Loucy (cell line): ENCODE measurements around the gene HUNK.

Experiments
- H2AFZ ChIP-seq: fragments of 200-600 bp; sonication (generic); 2 replicates; pipeline ENCODE4 v1.6.0; 2016; ENCODE audit warnings: antibody characterized with exemption, mild to moderate bottlenecking, low read length, moderate library complexity
- H3F3A ChIP-seq: fragments of 200-600 bp; 2 replicates; pipeline ENCODE4 v1.6.0; 2016; ENCODE audit warnings: antibody characterized with exemption, low read depth, mild to moderate bottlenecking
- H3K27me3 ChIP-seq: fragments of 200-600 bp; sonication (generic); 2 replicates; pipeline ENCODE4 v1.6.1; 2014; ENCODE audit warnings: low read length, mild to moderate bottlenecking; ENCODE audit not compliant: insufficient read depth, poor library complexity, severe bottlenecking
- H3K36me3 ChIP-seq: fragments of 200-600 bp; sonication (generic); 2 replicates; pipeline ENCODE4 v1.6.1; 2016; ENCODE audit warnings: low read length; ENCODE audit not compliant: insufficient read depth
- H3K4me1 ChIP-seq: fragments of 200-600 bp; sonication (generic); 2 replicates; pipeline ENCODE4 v1.5.1; 2014; ENCODE audit warnings: low read length, mild to moderate bottlenecking; ENCODE audit not compliant: insufficient read depth, poor library complexity, severe bottlenecking
- H3K4me2 ChIP-seq: fragments of 200-600 bp; sonication (generic); 2 replicates; pipeline ENCODE4 v1.6.0; 2014; ENCODE audit warnings: antibody characterized with exemption, low read length, low read depth, mild to moderate bottlenecking; ENCODE audit not compliant: poor library complexity, severe bottlenecking
- H3K4me3 ChIP-seq: fragments of 200-600 bp; sonication (generic); 2 replicates; pipeline ENCODE4 v1.5.1; 2014; ENCODE audit warnings: low read length, mild to moderate bottlenecking, mixed read lengths; ENCODE audit not compliant: poor library complexity, severe bottlenecking
- H3K79me2 ChIP-seq: fragments of 200-600 bp; sonication (generic); 2 replicates; pipeline ENCODE4 v1.6.1; 2014; ENCODE audit warnings: low read length; ENCODE audit not compliant: insufficient read depth
- H3K9ac ChIP-seq: fragments of 200-600 bp; sonication (generic); 2 replicates; pipeline ENCODE4 v1.6.0; 2014; ENCODE audit warnings: mild to moderate bottlenecking, low read depth, low read length, moderate library complexity; ENCODE audit not compliant: poor library complexity, severe bottlenecking
- H3K9me2 ChIP-seq: fragments of 200-600 bp; sonication (generic); replicated peaks from 2 replicates; pipeline ENCODE4 v1.6.1; 2016; ENCODE audit warnings: low read depth, low read length, mixed read lengths
- H3K9me3 ChIP-seq: fragments of 200-600 bp; sonication (generic); 2 replicates; pipeline ENCODE4 v1.6.1; 2014; ENCODE audit warnings: mild to moderate bottlenecking, antibody characterized with exemption, low read length, low read depth; ENCODE audit not compliant: insufficient read depth
- H4K20me1 ChIP-seq: fragments of 200-600 bp; sonication (generic); 2 replicates; pipeline ENCODE4 v1.6.0; 2014; ENCODE audit warnings: antibody characterized with exemption, low read length, mild to moderate bottlenecking; ENCODE audit not compliant: insufficient read depth, poor library complexity, severe bottlenecking
- EZH2phosphoT487 ChIP-seq: fragments of 200-600 bp; IDR thresholded peaks from 2 replicates; pipeline ENCODE4 v1.6.1; 2018; ENCODE audit warnings: antibody characterized with exemption, mild to moderate bottlenecking, moderate library complexity, borderline replicate concordance
- TF ChIP-seq, protein P1 (sequence below): fragments of 200-600 bp; sonication (generic); conservative IDR thresholded peaks from 2 replicates; pipeline ENCODE4 v1.5.1; 2014; ENCODE audit warnings: mild to moderate bottlenecking, antibody characterized with exemption, low read length

HUNK gene

DNA sequence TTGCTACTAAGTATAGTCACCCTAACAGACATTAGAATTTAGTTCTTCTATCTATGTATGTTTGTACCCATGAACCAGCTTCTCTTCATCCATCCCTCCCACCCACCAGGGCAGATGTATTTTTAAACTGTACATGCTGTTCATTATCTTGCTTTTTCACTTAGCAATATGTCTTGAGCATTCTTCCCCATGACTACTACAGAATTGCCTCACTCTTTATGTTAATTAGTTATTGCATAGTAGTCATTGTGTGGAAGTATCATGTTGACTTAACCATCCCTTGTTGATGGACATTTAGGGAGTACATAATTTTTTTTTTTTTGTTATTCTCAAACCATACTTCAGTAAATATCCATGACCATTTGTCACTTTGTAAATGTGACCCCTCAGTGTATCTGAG lies 9.9 kb downstream of the HUNK start:
- Histone ChIP-seq H3K79me2 (no peaks in the 10 kb centered on the region), H3K4me1 (no peaks in the 10 kb centered on the region), H3K36me3 (no peaks in the 10 kb centered on the region), H3K9ac (no peak overlapping the region), H3K9me3 (no peaks in the 10 kb centered on the region), H3K27me3 (no peaks in the 10 kb centered on the region), H4K20me1 (no peaks in the 10 kb centered on the region), H3F3A (no peaks in the 10 kb centered on the region), H2AFZ (no peak overlapping the region), H3K4me3 (no peak overlapping the region), H3K4me2 (no peak overlapping the region), H3K9me2 (no peaks in the 10 kb centered on the region)
- TF ChIP-seq, protein P1, sequence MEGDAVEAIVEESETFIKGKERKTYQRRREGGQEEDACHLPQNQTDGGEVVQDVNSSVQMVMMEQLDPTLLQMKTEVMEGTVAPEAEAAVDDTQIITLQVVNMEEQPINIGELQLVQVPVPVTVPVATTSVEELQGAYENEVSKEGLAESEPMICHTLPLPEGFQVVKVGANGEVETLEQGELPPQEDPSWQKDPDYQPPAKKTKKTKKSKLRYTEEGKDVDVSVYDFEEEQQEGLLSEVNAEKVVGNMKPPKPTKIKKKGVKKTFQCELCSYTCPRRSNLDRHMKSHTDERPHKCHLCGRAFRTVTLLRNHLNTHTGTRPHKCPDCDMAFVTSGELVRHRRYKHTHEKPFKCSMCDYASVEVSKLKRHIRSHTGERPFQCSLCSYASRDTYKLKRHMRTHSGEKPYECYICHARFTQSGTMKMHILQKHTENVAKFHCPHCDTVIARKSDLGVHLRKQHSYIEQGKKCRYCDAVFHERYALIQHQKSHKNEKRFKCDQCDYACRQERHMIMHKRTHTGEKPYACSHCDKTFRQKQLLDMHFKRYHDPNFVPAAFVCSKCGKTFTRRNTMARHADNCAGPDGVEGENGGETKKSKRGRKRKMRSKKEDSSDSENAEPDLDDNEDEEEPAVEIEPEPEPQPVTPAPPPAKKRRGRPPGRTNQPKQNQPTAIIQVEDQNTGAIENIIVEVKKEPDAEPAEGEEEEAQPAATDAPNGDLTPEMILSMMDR = no peak
- TF ChIP-seq EZH2phosphoT487 = no peak

DNA sequence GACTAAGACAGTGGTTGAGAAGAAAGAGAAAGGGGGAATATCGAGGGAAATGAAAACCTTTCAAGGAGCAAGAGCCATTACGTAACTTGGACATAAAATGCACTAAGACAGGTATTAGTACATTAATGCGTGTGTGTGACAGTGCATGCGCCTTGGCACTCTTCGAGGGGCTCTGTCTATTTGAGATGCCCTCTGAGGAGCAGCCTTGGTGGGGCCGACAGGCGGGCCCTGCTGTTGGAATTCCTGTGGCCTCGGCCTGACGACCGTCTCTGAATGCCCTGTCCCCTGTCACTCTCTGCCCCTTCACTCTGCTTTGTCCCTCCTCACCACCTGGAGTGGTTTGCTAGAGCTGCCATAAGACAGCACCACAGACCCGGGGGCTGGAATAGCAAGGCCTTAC lies 12.3 kb downstream of the HUNK start:
- Histone ChIP-seq H2AFZ (no peak overlapping the region), H3K27me3 (no peaks in the 10 kb centered on the region), H3F3A (no peaks in the 10 kb centered on the region), H3K79me2 (no peaks in the 10 kb centered on the region), H3K4me1 (no peaks in the 10 kb centered on the region), H3K9me2 (no peaks in the 10 kb centered on the region), H4K20me1 (no peaks in the 10 kb centered on the region), H3K9ac (no peak overlapping the region), H3K4me2 (no peak overlapping the region), H3K4me3 (no peak overlapping the region), H3K36me3 (no peaks in the 10 kb centered on the region), H3K9me3 (no peaks in the 10 kb centered on the region)
- TF ChIP-seq, protein P1 = no peak
- no peak for TF ChIP-seq EZH2phosphoT487

DNA sequence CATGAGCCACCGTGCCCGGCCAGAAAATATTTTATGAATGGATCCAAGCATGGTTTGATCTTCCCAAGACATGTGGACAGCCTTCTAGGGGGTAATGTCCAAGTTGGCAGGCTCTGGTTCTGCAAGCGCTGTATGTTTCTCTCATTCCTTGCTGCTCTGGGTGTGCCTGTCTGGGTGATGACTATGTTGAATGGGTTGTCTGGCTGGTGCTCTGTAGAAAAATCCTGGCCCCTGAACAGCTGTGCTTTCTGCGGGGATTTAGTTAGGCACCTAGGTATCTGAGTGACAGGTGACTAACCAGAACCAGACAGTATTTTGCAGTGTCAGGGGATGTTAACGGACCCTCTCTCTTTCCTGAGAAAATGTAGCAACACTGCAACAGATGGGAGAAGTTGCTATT lies 14.1 kb downstream of the HUNK start:
- no peak overlapping the region for H3K4me2 ChIP-seq

More for the DNA sequence above, 14.1 kb downstream of the HUNK start:
- H3K4me1 ChIP-seq = no peaks in the 10 kb centered on the region
- H3K79me2 ChIP-seq = no peaks in the 10 kb centered on the region
- H3K9ac ChIP-seq = no peak overlapping the region
- H3K27me3 ChIP-seq = no peaks in the 10 kb centered on the region
- TF ChIP-seq EZH2phosphoT487 = no peak
- TF ChIP-seq, protein P1 = no peak
- no peaks in the 10 kb centered on the region for H3K9me3 ChIP-seq
- H4K20me1 ChIP-seq = no peaks in the 10 kb centered on the region
- H3F3A ChIP-seq = no peaks in the 10 kb centered on the region
- no peak overlapping the region for H2AFZ ChIP-seq
- no peak overlapping the region for H3K4me3 ChIP-seq
- H3K9me2 ChIP-seq = no peaks in the 10 kb centered on the region
- no peaks in the 10 kb centered on the region for H3K36me3 ChIP-seq
